Smooth muscle cell (in vitro differentiated cells): ENCODE data around the gene PPP1CA. TPM values are rescaled to one million over a fixed set of nuclear protein-coding genes. Genes with fewer than 3 reads are reported as not detected.

ENCODE experiments used
- DNase-seq: peaks from one replicate; lab custom pipeline; 2025; ENCODE audit not compliant: unreplicated experiment; lab: John Stamatoyannopoulos, UW
- H2AFZ ChIP-seq: fragments of 200-600 bp; sonication (generic); 2 replicates; pipeline ENCODE4 v1.6.0; 2016; ENCODE audit warnings: antibody characterized with exemption, low read depth, mild to moderate bottlenecking
- H3F3A ChIP-seq: fragments of 200-600 bp; sonication (generic); 2 replicates; pipeline ENCODE4 v1.6.0; 2017; ENCODE audit warnings: antibody characterized with exemption, low read depth
- H3K27ac ChIP-seq: fragments of 200-600 bp; sonication (generic); 2 replicates; pipeline ENCODE4 v1.5.1; 2016; ENCODE audit warnings: low read depth, mild to moderate bottlenecking
- H3K27me3 ChIP-seq: fragments of 200-600 bp; sonication (generic); 2 replicates; pipeline ENCODE4 v1.6.1; 2016; ENCODE audit warnings: low read depth, mild to moderate bottlenecking
- H3K36me3 ChIP-seq: fragments of 200-600 bp; sonication (generic); 2 replicates; pipeline ENCODE4 v1.5.1; 2016; ENCODE audit warnings: low read depth
- H3K4me1 ChIP-seq: fragments of 200-600 bp; sonication (generic); 2 replicates; pipeline ENCODE4 v1.5.1; 2016; ENCODE audit warnings: low read depth
- H3K4me2 ChIP-seq: fragments of 200-600 bp; sonication (generic); 2 replicates; pipeline ENCODE4 v1.6.0; 2016; ENCODE audit warnings: mild to moderate bottlenecking
- H3K4me3 ChIP-seq: fragments of 200-600 bp; sonication (generic); 2 replicates; pipeline ENCODE4 v1.5.1; 2016; ENCODE audit warnings: mild to moderate bottlenecking
- H3K79me2 ChIP-seq: fragments of 200-600 bp; sonication (generic); 2 replicates; pipeline ENCODE4 v1.6.0; 2016; ENCODE audit warnings: low read depth, mild to moderate bottlenecking
- H3K9ac ChIP-seq: fragments of 200-600 bp; sonication (generic); 2 replicates; pipeline ENCODE4 v1.6.0; 2016; ENCODE audit warnings: low read depth
- H3K9me3 ChIP-seq: fragments of 200-600 bp; sonication (generic); replicated peaks from 2 replicates; pipeline ENCODE4 v1.5.1; 2016; ENCODE audit warnings: low read depth
- H4K20me1 ChIP-seq: fragments of 200-600 bp; sonication (generic); 2 replicates; pipeline ENCODE4 v1.6.0; 2016; ENCODE audit warnings: low read depth
- WGBS: methylation state at CpG from one replicate; pipeline ENCODE4 v1.1.7; 2016; ENCODE audit warnings: low lambda C conversion rate; 5-methylcytosine and 5-hydroxymethylcytosine counted together
- polyA plus RNA-seq: library from polyadenylated mRNA; unstranded; fragments of >200 nt; fragmentation: Nextera tagmentation; extraction: Ambion mirVana; gene quantifications from 2 replicates; pipeline ENCODE4 v1.2.1, GENCODE V29; 2016
- total RNA-seq: library from RNA; depleted of rRNA; stranded (reverse); fragments of >200 nt; gene quantifications from 2 replicates; pipeline ENCODE4 v1.2.3, GENCODE V29; 2014
- TF ChIP-seq, protein P1 (sequence below): fragments of 200-600 bp; sonication (generic); IDR thresholded peaks from 2 replicates; pipeline ENCODE4 v1.5.1; 2017; ENCODE audit warnings: borderline replicate concordance, mild to moderate bottlenecking, antibody characterized with exemption; ENCODE audit not compliant: insufficient read depth, poor library complexity, severe bottlenecking

The PPP1CA gene
- total RNA-seq, result 99.3 and 123 TPM in 2 replicates
- polyA plus RNA-seq, result 210 and 220 TPM in 2 replicates

DNA sequence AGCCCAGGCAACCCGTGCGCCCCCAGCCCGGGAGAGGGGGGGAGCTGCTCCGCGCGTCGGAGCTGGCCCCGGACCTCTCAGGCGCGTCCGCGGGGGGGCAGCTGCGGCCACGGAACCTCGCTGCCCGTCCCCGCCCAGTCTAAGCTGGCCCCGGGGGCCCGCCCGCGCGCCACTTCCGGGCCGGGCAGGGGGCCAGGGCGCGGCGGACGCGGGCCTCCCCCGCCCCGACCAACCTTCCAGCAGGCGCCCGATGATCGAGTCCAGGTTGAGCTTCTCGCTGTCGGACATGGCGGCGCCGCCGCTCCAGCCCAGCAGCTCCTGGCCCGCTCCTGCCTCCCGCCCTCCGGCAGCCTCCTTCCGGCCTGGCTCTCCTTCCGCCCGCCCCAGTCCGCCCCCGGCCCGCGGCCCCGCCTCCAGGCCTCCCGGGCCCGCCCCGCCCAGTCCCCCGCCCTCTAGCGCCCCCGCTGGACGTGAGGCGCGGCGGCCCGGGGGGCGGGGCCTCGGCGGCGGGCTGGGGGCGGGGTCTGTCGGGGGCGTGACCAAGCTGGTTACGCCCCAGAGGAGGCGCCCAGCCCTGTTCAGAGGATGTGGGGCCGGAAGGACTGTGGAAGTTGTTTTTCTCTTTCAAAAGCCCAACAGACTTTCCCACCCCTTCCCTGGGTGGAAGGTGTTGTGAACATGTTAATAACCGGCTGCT lies at the start of gene PPP1CA:
Gene PPP1CA, minus strand, starts transcription at position 364 of the 697 bp plus-strand sequence. Its CDS starts 76 bp downstream, at position 288.
- Histone ChIP-seq H3K4me3 (peak within 1 kb of the TSS; percentile 89), H3K27me3 (no peaks in the 10 kb centered on the region), H3K4me2 (peak within 1 kb of the TSS; percentile 99), H3K79me2 (peaks cover 22% of the 10 kb centered on the region), H3K27ac (peak within 1 kb of the TSS; percentile 75), H3K4me1 (peaks cover 4% of the 10 kb centered on the region), H3K36me3 (no peaks in the 10 kb centered on the region), H4K20me1 (peaks cover 24% of the 10 kb centered on the region), H3K9ac (peak within 1 kb of the TSS; percentile 97), H3K9me3 (no peaks in the 10 kb centered on the region), H2AFZ (no peak within 1 kb of the TSS), H3F3A (no peaks in the 10 kb centered on the region)
- TF ChIP-seq, protein P1, sequence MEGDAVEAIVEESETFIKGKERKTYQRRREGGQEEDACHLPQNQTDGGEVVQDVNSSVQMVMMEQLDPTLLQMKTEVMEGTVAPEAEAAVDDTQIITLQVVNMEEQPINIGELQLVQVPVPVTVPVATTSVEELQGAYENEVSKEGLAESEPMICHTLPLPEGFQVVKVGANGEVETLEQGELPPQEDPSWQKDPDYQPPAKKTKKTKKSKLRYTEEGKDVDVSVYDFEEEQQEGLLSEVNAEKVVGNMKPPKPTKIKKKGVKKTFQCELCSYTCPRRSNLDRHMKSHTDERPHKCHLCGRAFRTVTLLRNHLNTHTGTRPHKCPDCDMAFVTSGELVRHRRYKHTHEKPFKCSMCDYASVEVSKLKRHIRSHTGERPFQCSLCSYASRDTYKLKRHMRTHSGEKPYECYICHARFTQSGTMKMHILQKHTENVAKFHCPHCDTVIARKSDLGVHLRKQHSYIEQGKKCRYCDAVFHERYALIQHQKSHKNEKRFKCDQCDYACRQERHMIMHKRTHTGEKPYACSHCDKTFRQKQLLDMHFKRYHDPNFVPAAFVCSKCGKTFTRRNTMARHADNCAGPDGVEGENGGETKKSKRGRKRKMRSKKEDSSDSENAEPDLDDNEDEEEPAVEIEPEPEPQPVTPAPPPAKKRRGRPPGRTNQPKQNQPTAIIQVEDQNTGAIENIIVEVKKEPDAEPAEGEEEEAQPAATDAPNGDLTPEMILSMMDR, result peak; percentile 52
- peak; percentile 81 for DNase-seq
- 0% methylated on average over 19 of the region's 73 CpGs for WGBS

DNA sequence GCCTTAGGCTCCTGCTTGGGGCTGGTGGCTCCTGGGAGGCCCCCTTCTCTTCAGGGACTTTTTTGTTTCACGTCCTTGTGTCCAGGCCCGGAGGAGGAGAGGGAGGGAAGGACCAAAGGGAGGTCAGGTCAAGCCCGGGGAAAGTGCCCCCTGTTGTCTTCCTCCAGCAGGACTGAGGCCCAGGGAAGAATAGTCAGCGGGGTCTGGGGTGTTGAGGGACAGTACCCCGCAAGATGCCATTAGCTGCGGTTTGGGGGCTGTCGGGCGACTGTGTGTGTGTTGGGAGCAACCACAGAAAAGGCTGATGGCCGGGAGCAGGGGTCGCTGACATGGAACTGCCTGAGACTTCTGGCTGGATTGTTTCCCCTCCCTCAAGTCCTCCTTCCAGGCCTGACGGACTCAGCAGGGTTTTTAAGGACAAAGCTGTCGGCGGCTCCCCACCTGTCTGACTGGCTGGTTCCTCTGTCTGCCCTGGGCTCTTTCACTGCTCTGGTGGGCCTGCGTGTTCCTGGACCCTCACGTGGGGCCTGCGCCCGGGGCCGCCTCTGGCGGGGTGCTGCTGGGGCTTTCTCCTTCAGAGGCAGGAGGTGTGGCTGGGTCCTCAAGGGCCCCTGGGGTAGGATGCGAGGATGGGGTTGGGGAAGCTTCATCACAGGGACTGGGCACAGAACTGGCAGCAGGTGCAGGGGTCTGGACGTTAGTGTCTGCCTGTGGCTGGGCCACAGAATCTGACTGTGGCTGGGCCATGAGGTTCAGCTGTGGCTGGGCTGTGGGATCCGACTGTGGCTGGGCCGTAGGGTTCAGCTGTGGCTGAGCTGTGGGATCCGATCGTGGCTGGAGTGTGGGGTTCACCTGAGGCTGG lies 49.4 kb upstream of the PPP1CA start:
- H3K79me2 ChIP-seq, result no peaks in the 10 kb centered on the region
- H3K27ac ChIP-seq, result no peak overlapping the region
- no peak for DNase-seq
- H3K4me2 ChIP-seq, result no peak overlapping the region
- TF ChIP-seq, protein P1, result no peak
- no peaks in the 10 kb centered on the region for H3K4me1 ChIP-seq
- H4K20me1 ChIP-seq, result no peaks in the 10 kb centered on the region
- no peaks in the 10 kb centered on the region for H3K27me3 ChIP-seq
- H3F3A ChIP-seq, result no peaks in the 10 kb centered on the region
- H2AFZ ChIP-seq, result no peak overlapping the region
- no peak overlapping the region for H3K9ac ChIP-seq
- H3K4me3 ChIP-seq, result no peak overlapping the region
- no peaks in the 10 kb centered on the region for H3K9me3 ChIP-seq
- 93% methylated on average over 23 of the region's 25 CpGs for WGBS
- no peaks in the 10 kb centered on the region for H3K36me3 ChIP-seq

DNA sequence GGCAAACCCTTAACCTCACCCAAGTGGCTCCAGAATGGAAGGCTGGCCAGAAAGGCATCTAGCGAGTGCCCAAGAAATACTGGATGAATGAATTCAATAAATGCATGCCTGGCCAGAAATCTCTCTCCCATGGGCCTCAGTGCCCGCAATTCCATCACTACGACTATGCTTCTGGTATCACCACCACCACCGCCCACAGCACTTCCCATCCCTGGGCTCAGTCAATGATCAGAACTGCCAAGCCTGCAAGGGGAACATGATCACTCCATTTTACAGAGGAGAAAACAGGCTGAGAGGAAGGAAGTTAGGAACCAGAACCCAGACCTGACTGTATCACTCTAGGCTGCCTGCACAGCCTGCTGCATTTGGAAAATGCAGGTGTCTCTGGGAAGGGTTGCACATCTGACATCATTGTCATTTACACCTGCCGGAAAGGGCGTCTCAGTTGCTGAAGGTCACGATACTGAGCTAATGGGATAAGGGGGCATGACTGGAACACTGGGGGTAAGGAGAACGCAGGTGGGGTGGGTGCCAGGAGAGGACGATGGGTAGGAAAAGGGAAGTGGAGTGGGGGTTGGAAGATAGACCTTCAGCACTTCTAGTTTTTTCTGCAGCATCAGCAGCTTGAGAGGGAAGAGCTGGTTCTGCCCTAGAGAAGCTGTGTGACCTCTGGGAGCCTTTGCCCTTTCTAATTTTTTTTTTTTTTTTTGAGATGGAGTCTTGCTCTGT lies 47.6 kb upstream of the PPP1CA start:
- Histone ChIP-seq H3K27me3 (no peaks in the 10 kb centered on the region), H3K27ac (no peak overlapping the region), H3K4me1 (no peaks in the 10 kb centered on the region), H2AFZ (no peak overlapping the region), H3K79me2 (no peaks in the 10 kb centered on the region), H4K20me1 (no peaks in the 10 kb centered on the region), H3K4me3 (no peak overlapping the region), H3K4me2 (no peak overlapping the region), H3F3A (no peaks in the 10 kb centered on the region), H3K9me3 (no peaks in the 10 kb centered on the region), H3K36me3 (no peaks in the 10 kb centered on the region), H3K9ac (no peak overlapping the region)
- WGBS, result 90% methylated on average over 9 of the region's 9 CpGs
- DNase-seq, result no peak
- TF ChIP-seq, protein P1, result no peak
